ENCODE results near the gene LPP. TPM values are rescaled to one million over a fixed set of nuclear protein-coding genes. Genes with fewer than 3 reads are reported as not detected.

The LPP gene
- polyA plus RNA-seq, 1 experiment = 60.0 TPM

- no peak for DNase-seq (ENCODE audit: low read depth)
- no peak for TF ChIP-seq CTCF (IDR thresholded peaks at IDR 0.05; ENCODE audit: insufficient read depth, low read depth, low read length)
- ChIA-PET CTCF (interaction anchor here (0.6 to 1.1 kb wide), 3 partner anchors 9 to 233 kb away, joined by 3 to 4 read pairs (median 3); no protein-coding TSS in a partner anchor), POLR2A (no interaction called here)
- Histone ChIP-seq H3K4me3 (ENCODE audit: low read depth, low read length) (no peak overlapping the region), H3K27me3 (ENCODE audit: control insufficient read depth, insufficient read depth, low read length) (no peaks in the 10 kb centered on the region), H3K36me3 (ENCODE audit: control insufficient read depth, insufficient read depth, low read length) (no peaks in the 10 kb centered on the region; the same call in 1 of the 2 replicates)
Measured at GRCh38 chr3:188721990-188722389, 568.0 kb downstream of the LPP start.

- Histone ChIP-seq H3K36me3 (ENCODE audit: control insufficient read depth, insufficient read depth, low read length) (no peaks in the 10 kb centered on the region; the same call in 1 of the 2 replicates), H3K27me3 (ENCODE audit: control insufficient read depth, insufficient read depth, low read length) (no peaks in the 10 kb centered on the region), H3K4me3 (ENCODE audit: low read depth, low read length) (no peak overlapping the region)
- TF ChIP-seq CTCF (IDR thresholded peaks at IDR 0.05; ENCODE audit: insufficient read depth, low read depth, low read length) = no peak
- CTCF ChIA-PET = interaction anchor here (1.1 kb wide), 1 partner anchor 232 kb away, joined by 3 read pairs; no protein-coding TSS in a partner anchor
- POLR2A ChIA-PET = no interaction called here
- DNase-seq (ENCODE audit: low read depth) = no peak
Measured at GRCh38 chr3:188722963-188723362, 569.0 kb downstream of the LPP start.

GRCh38 chr3:188727052-188727451, 573.1 kb downstream of the LPP start:
- ChIA-PET CTCF (no interaction called here), POLR2A (no interaction called here)
- no peaks in the 10 kb centered on the region for H3K27me3 ChIP-seq (ENCODE audit: control insufficient read depth, insufficient read depth, low read length)
- H3K4me3 ChIP-seq (ENCODE audit: low read depth, low read length) = no peak overlapping the region
- H3K36me3 ChIP-seq (ENCODE audit: control insufficient read depth, insufficient read depth, low read length) = no peaks in the 10 kb centered on the region; the same call in 1 of the 2 replicates
- DNase-seq (ENCODE audit: low read depth) = no peak
- TF ChIP-seq CTCF (IDR thresholded peaks at IDR 0.05; ENCODE audit: insufficient read depth, low read depth, low read length) = no peak

GRCh38 chr3:188728371-188728896, 574.5 kb downstream of the LPP start:
- H3K4me3 ChIP-seq (ENCODE audit: low read depth, low read length) = no peak overlapping the region
- no peak for DNase-seq (ENCODE audit: low read depth)
- POLR2A ChIA-PET = no interaction called here
- H3K36me3 ChIP-seq (ENCODE audit: control insufficient read depth, insufficient read depth, low read length) = no peaks in the 10 kb centered on the region; the same call in 1 of the 2 replicates
- TF ChIP-seq CTCF (IDR thresholded peaks at IDR 0.05; ENCODE audit: insufficient read depth, low read depth, low read length) = no peak
- CTCF ChIA-PET = interaction anchor here (0.6 kb wide), 1 partner anchor 336 kb away, joined by 3 read pairs; no protein-coding TSS in a partner anchor
- H3K27me3 ChIP-seq (ENCODE audit: control insufficient read depth, insufficient read depth, low read length) = no peaks in the 10 kb centered on the region

- Histone ChIP-seq H3K27me3 (ENCODE audit: control insufficient read depth, insufficient read depth, low read length) (no peaks in the 10 kb centered on the region), H3K4me3 (ENCODE audit: low read depth, low read length) (no peak overlapping the region), H3K36me3 (ENCODE audit: control insufficient read depth, insufficient read depth, low read length) (no peaks in the 10 kb centered on the region; the same call in 1 of the 2 replicates)
- POLR2A ChIA-PET = no interaction called here
- CTCF ChIA-PET = interaction anchor here (0.6 kb wide), 1 partner anchor 337 kb away, joined by 3 read pairs; no protein-coding TSS in a partner anchor
- no peak for TF ChIP-seq CTCF (IDR thresholded peaks at IDR 0.05; ENCODE audit: insufficient read depth, low read depth, low read length)
- DNase-seq (ENCODE audit: low read depth) = no peak
Measured at GRCh38 chr3:188729422-188729821, 575.5 kb downstream of the LPP start.
